Suprapubic skin (tissue), 4 donors: ENCODE measurements around the gene SLC24A4. TPM values are rescaled to one million over a fixed set of nuclear protein-coding genes. Genes with fewer than 3 reads are reported as not detected.

Source experiments
- DNase-seq, 2 donors: peaks; one replicate each; pipeline ENCODE4 v3.0.0-alpha.2; 2019; ENCODE audit warnings: low spot score in 2 of 2
- H3K27ac ChIP-seq: fragments of 200-600 bp; sonication (generic); one replicate; pipeline ENCODE4 v1.5.1; 2019
- H3K27me3 ChIP-seq: fragments of 200-600 bp; sonication (generic); one replicate; pipeline ENCODE4 v1.5.1; 2019
- H3K36me3 ChIP-seq: fragments of 200-600 bp; sonication (generic); one replicate; pipeline ENCODE4 v1.5.1; 2019
- H3K4me1 ChIP-seq: fragments of 200-600 bp; sonication (generic); one replicate; pipeline ENCODE4 v1.5.1; 2019
- H3K4me3 ChIP-seq: fragments of 200-600 bp; sonication (generic); one replicate; pipeline ENCODE4 v1.5.1; 2019; ENCODE audit warnings: mild to moderate bottlenecking
- H3K9me3 ChIP-seq: fragments of 200-600 bp; sonication (generic); one replicate; pipeline ENCODE4 v1.5.1; 2019
- EP300 ChIP-seq: sonication (generic); formaldehyde crosslinking; IDR thresholded peaks from one replicate; pipeline ENCODE4 v1.6.1; 2017; ENCODE audit warnings: antibody characterized with exemption
- POLR2A ChIP-seq, 2 donors: fragments of 450-650 bp; IDR thresholded peaks; one replicate each; pipeline ENCODE4 v1.6.1; 2017; ENCODE audit warnings: antibody characterized with exemption in 2 of 2, mild to moderate bottlenecking in 2 of 2, moderate library complexity in 2 of 2
- POLR2AphosphoS5 ChIP-seq, 3 donors: sonication (generic); formaldehyde crosslinking; IDR thresholded peaks; one replicate each; pipeline ENCODE4 v1.6.1; 2017; ENCODE audit warnings: antibody characterized with exemption in 3 of 3
- WGBS: methylation state at CpG from one replicate; pipeline ENCODE4 v1.1.5; 2018; 5-methylcytosine and 5-hydroxymethylcytosine counted together
- total RNA-seq, 4 donors: library from RNA; depleted of rRNA; stranded (reverse); fragments of >200 nt; gene quantifications; one replicate each; pipeline ENCODE4 v1.1.0, GENCODE V29; 2016
- TF ChIP-seq, protein P1 (sequence below), 2 donors: fragments of 200-600 bp in 1 of 2; fragments of 450-650 bp in 1 of 2; sonication (generic) in 1 of 2; IDR thresholded peaks; one replicate each; pipeline ENCODE4 v1.5.1; 2016 to 2019; ENCODE audit warnings: antibody characterized with exemption in 2 of 2, mild to moderate bottlenecking in 1 of 2, moderate library complexity in 1 of 2

SLC24A4 gene
- total RNA-seq, 4 donors from 2014 or later = 0.11 to 0.57 (median 0.34) TPM

DNA sequence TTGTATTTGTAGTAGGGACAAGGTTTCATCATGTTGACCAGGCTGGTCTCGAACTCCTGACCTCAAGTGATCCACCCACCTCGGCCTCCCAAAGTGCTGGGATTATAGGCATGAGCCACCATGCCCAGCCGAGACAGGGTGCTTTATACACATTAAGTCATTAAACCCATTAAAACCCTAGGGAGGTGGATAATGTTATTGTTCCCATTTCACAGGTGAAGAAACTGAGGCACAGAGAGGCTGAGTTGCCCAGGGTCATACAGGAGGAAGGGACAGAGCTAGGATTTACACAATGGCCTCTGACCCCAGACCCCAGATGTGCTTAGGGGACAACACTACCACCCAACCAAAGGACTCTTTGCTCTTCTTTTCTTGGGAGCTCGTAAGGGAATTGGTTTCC lies 139.6 kb downstream of the SLC24A4 start:
- Histone ChIP-seq H3K4me3 (no peak overlapping the region), H3K9me3 (no peaks in the 10 kb centered on the region), H3K4me1 (peaks cover 14% of the 10 kb centered on the region), H3K27ac (no peak overlapping the region), H3K27me3 (peaks cover 4% of the 10 kb centered on the region), H3K36me3 (no peaks in the 10 kb centered on the region)
- TF ChIP-seq EP300 (no peak), POLR2AphosphoS5 (IDR thresholded peaks at IDR 0.05) (no peak), POLR2A (IDR thresholded peaks at IDR 0.05) (no peak)
- TF ChIP-seq, protein P1, sequence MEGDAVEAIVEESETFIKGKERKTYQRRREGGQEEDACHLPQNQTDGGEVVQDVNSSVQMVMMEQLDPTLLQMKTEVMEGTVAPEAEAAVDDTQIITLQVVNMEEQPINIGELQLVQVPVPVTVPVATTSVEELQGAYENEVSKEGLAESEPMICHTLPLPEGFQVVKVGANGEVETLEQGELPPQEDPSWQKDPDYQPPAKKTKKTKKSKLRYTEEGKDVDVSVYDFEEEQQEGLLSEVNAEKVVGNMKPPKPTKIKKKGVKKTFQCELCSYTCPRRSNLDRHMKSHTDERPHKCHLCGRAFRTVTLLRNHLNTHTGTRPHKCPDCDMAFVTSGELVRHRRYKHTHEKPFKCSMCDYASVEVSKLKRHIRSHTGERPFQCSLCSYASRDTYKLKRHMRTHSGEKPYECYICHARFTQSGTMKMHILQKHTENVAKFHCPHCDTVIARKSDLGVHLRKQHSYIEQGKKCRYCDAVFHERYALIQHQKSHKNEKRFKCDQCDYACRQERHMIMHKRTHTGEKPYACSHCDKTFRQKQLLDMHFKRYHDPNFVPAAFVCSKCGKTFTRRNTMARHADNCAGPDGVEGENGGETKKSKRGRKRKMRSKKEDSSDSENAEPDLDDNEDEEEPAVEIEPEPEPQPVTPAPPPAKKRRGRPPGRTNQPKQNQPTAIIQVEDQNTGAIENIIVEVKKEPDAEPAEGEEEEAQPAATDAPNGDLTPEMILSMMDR (IDR thresholded peaks at IDR 0.05) = no peak
- DNase-seq = no peak
- WGBS = 96% methylated on average over 4 of the region's 4 CpGs

DNA sequence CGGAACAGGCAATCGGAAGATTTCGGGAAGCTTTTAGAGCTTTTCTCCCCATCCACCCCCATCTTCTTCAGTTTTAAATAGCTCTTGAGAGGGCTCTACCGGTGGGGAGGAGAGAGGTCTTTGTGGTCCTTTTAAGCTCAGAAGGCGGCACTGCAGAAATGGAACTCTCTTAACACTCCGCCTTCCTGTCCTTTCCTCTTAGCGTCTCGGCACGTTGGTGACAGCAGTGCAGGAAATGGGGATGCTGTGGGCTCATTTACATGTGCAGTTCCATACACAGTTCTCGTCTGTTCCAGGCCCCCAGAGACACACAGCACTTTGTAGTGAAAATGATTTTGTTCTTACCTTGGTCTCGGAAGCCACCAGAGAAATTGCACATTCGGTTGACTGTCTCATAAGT lies 140.2 kb downstream of the SLC24A4 start:
- WGBS = 76% methylated on average over 12 of the region's 12 CpGs
- H3K36me3 ChIP-seq = no peaks in the 10 kb centered on the region
- peaks cover 4% of the 10 kb centered on the region for H3K27me3 ChIP-seq
- H3K27ac ChIP-seq = no peak overlapping the region
- TF ChIP-seq, protein P1 (IDR thresholded peaks at IDR 0.05) = no peak
- no peak for TF ChIP-seq EP300
- no peak for TF ChIP-seq POLR2A (IDR thresholded peaks at IDR 0.05)
- TF ChIP-seq POLR2AphosphoS5 (IDR thresholded peaks at IDR 0.05) = no peak
- no peaks in the 10 kb centered on the region for H3K9me3 ChIP-seq
- H3K4me1 ChIP-seq = peaks cover 14% of the 10 kb centered on the region
- no peak for DNase-seq
- no peak overlapping the region for H3K4me3 ChIP-seq

DNA sequence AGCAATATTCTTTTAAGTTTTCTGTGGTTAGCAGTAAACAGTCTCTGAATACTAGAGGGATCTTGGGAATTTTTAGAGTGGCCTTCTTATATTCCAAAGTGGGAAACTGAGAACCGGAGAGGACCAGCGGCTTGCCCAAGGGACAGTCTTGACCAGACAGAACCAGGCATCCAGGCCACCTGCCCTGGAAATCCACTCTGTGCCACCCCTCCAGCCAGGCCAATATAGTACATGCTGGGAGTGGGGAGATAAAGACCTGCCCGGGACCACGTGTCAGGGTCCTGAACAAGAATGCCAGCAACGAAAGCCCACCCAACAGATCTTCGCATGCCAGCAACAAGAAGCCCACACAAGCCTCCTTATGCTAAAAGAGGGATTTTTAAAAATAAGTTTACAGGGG lies 141.2 kb downstream of the SLC24A4 start:
- no peak for TF ChIP-seq POLR2A (IDR thresholded peaks at IDR 0.05)
- TF ChIP-seq EP300 = no peak
- TF ChIP-seq, protein P1 (IDR thresholded peaks at IDR 0.05) = no peak
- no peak for TF ChIP-seq POLR2AphosphoS5 (IDR thresholded peaks at IDR 0.05)
- Histone ChIP-seq H3K36me3 (no peaks in the 10 kb centered on the region), H3K9me3 (no peaks in the 10 kb centered on the region), H3K4me3 (no peak overlapping the region), H3K4me1 (peaks cover 14% of the 10 kb centered on the region), H3K27ac (no peak overlapping the region), H3K27me3 (peaks cover 2% of the 10 kb centered on the region)
- DNase-seq = no peak
- WGBS = 88% methylated on average over 5 of the region's 6 CpGs

DNA sequence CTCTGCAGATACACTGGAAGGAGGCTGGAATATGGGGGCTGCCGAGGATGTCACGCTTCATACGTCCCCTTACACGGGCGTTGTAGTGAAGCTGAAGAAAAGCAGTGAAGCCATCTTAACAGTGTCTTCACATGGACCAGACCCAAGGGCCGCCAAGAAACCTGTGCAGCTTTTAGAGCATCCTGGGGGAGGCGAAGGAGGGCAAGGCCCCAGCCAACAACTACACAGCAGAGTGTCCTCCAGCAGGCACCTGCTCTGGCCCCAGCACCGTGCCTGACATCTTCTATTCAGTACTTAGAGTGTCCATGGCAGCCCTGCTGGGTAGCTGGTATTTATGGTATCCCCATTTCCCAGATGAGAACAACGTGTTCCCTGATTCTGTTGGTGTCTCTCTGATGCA lies 141.8 kb downstream of the SLC24A4 start:
- WGBS = 93% methylated on average over 8 of the region's 9 CpGs
- H3K27me3 ChIP-seq = no peaks in the 10 kb centered on the region

DNA sequence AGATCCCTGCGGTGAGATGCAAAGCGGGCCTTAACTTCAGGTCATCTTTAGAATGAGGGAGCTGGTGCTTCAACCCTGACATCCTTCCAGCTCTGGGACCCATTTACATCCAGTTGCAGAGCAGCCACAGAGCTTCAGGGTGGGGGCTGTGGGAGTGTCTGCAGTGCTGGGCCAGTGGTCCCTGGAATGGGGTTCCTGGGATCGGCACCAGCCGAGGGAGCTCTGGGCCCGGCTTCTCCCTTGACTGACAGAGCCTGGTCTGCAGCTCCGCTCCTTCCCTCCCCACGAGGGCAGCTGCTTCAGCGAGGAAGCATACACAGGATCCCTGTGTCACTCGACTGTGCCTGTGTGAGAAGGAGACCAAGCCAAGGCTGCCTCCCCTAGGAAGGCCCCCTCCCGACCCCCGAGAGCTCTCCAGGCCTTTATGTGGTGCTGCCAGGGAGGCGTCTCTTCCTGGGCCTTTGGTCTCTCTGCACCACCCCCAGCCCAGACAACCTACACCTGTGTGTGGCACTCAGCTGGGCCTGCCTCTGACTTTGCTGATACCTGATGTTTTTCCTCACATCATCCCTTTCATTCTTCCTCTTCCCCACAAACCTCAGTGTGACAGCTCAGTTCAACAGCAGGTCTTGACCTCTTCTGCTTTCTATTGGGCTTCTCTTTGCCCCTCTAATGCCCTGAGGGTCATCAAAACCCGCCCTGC lies 142.5 kb downstream of the SLC24A4 start:
- Histone ChIP-seq H3K4me1 (peaks cover 4% of the 10 kb centered on the region), H3K9me3 (no peaks in the 10 kb centered on the region), H3K4me3 (no peak overlapping the region), H3K27me3 (no peaks in the 10 kb centered on the region), H3K36me3 (no peaks in the 10 kb centered on the region), H3K27ac (no peak overlapping the region)
- TF ChIP-seq, protein P1 (IDR thresholded peaks at IDR 0.05) = no peak
- TF ChIP-seq POLR2A (IDR thresholded peaks at IDR 0.05) = no peak
- no peak for TF ChIP-seq EP300
- no peak for TF ChIP-seq POLR2AphosphoS5 (IDR thresholded peaks at IDR 0.05)
- 76% methylated on average over 9 of the region's 13 CpGs for WGBS
- DNase-seq = no peak

More for the DNA sequence above, 141.8 kb downstream of the SLC24A4 start:
- DNase-seq = no peak
- Histone ChIP-seq H3K4me3 (no peak overlapping the region), H3K27ac (no peak overlapping the region), H3K4me1 (peaks cover 9% of the 10 kb centered on the region), H3K9me3 (no peaks in the 10 kb centered on the region), H3K36me3 (no peaks in the 10 kb centered on the region)
- no peak for TF ChIP-seq POLR2A (IDR thresholded peaks at IDR 0.05)
